GM21717 (cell line): ENCODE results near the gene ITGA11.

Source experiments
- ATAC-seq: cut with Tn5 transposase; IDR thresholded peaks from one replicate; pipeline ENCODE4 v1.9.1; 2021; ENCODE audit warnings: mild to moderate bottlenecking, moderate library complexity; ENCODE audit not compliant: unreplicated experiment

ITGA11 gene

GRCh38 chr15:68360721-68361120 lies 71.2 kb downstream of the ITGA11 start:
- no peak for ATAC-seq

- no peak for ATAC-seq
Observed at GRCh38 chr15:68356778-68357177, 75.2 kb downstream of the ITGA11 start.

- no peak for ATAC-seq
Observed at GRCh38 chr15:68354923-68355322, 77.0 kb downstream of the ITGA11 start.

GRCh38 chr15:68354268-68354667 lies 77.7 kb downstream of the ITGA11 start:
- no peak for ATAC-seq

DNA sequence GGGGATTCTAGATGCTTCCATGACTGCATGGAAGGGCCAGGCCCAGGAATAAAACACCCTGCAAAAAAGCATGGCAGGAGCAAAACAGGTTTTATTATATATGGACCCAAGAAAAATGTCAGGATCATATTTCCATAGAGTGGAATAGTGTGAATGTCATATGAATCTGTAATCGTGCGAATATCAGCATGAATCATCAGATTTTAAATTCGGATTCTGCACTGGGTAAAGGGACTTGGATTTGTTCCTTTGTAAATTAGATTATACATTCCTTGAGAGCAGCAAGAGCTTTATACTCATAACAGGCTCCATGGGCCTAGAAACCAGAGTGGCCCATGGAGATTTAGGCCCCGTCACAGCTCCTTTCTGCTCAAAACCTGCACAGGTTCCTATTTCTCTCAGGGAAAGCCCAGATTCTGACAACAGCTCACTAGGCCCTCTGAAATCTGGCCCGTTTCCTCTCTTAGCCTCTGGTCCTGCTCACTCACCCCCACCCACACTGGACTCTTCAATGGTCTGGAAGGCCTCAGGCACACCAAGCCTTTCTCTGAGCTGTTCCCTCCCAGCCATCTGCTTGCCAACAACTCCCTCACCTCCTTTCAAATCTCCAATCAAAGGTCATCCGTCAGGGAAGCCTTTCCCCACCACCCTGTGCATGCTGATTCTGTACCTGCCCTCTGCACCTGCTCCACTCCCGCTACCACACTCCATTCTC lies 78.4 kb downstream of the ITGA11 start:
- ATAC-seq: no peak

DNA sequence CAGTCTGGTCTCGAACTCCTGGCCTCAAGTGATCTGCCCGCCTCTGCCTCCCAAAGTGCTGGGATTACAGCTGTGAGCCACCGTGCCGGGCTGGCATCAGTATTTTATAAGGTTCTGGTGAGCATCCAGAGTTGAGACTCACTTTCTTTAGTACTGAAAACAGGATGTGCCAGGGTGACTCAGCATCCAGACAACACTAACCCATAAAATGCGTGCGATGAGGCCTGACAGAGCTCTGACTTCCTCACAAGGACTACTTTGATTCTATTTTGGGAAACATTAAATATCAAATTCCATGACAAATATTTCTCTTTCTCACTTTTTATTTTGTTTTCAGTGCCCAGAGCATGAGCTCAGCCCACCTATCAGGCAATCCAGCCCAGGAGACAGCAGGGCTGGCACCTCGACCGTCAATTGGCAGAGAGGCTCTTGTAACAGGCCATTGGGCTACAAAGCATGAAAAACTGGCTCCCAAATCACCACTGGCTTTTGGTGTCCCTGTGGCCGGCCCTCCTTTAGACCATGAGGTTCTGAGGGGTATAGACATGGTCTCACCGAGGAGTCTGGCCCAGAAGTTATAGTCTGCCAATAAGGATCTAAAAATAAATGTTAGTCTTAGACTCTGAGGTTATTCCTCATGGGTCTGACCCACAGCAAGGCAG lies 79.4 kb downstream of the ITGA11 start:
- no peak for ATAC-seq

DNA sequence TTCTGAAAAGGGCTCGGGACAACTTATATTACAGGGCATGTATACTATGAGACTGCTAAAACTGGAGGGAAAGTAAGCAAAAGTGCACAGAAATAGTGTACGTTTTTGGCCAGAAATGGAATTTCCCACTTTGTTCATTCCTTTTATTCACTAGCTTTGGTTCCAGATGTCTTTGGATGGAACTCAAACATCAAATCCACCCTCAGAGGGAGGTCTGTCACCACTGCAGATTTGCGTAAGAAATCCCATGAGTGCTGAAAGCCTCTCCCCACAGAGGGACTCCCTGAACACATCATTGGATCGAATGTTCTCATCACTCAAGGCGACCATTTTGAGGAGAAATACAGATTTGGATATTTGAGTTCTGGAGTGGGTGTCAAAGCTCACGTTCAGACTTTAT lies 82.8 kb downstream of the ITGA11 start:
- no peak for ATAC-seq

DNA sequence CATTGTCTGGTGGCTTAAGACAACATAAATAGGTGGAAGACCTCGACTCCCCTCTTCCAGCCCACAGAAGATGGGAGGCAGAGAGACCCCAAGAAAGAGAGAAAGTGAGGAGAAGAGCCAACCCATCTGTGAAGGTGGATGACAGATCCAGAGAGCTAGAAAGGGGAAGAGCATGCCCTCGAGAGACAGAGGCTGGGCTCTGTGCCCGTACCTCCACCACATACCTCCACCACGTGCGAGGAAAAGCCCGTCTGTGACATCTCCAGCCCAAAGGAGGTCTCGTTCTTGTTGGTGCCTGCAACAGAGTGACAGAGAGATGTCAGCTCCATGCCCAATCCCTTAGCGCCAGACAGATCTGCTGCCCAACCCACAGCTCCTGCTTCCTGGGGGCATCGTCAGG lies 83.4 kb downstream of the ITGA11 start:
- no peak for ATAC-seq

DNA sequence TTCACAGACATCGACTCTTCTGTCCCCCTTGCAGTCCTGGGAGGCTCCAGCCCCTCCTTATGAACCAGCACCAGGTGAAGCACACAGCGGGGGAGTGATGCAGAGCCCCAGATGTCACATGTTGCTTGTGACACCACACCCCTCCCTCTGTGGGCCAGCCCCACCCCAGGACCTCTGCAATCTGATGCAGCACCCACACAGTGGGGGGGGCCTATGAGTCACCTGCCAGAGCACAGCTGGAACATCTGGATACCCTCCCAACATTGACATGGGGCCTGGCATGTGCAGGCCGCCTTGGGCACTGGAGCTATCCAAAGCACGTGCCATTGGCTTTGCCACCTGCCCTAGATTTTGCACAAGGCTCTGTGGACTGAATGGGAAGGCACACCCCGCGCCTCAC lies 83.9 kb downstream of the ITGA11 start:
- ATAC-seq: no peak

DNA sequence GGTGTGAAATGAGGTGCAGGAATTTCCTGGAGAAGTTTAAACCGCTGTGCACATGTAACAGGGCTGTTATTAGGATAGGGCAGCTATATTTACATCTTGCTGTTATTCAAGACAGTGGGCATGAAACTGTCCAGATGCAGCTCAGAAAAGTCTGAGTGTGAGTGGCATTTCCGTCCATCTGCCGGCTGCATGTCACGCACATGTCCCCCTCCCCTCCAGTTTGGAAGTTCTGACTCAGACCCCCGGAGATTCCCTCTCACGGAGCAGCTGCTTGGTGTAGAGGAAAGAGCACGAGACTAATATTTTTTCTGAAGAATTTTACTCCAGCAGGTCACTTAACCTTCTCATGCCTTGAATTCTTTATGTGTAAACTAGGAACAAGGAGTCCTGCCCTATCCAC lies 84.6 kb downstream of the ITGA11 start:
- ATAC-seq: no peak

DNA sequence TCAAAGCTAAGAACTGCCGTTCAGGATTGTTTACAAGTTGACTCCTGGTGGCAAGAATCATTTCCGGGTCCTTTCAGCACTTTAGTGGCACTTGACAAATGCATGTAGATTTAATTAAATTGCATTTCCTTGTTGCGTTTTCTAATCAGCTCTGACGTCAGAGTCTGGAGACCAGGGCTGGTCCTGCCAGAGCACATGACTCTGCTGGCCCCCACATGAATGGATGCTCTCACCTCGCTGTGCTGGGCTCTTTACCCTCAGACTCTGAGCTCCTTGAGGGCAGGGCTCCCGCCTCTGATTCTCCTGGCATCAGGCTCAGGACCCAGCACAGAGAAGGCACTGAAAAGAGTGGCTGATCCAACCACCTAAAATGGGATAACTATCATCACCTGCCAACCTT lies 85.0 kb downstream of the ITGA11 start:
- ATAC-seq: no peak

- ATAC-seq: no peak
Observed at GRCh38 chr15:68345481-68345880, 86.5 kb downstream of the ITGA11 start.

DNA sequence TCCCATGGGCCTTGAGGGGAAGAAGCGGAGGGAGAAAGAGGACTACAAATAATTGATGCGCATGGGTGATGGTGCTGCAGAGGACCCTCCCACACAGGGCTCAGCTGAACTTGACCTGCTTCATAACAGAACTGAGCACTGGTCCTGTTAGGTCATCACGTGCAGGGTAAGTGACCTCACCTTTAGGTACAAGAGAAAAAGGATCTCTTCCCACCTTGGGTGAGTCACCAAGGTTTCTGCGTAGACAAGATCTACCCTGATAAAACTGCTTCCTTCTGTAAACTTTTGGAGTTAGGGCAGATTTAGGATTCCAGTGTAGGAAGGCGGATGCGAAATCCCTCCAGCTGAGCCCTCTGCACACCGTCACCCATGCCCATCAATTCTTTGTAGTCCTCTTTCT lies 87.4 kb downstream of the ITGA11 start:
- no peak for ATAC-seq

- no peak for ATAC-seq
Observed at GRCh38 chr15:68343579-68344225, 88.3 kb downstream of the ITGA11 start.

- no peak for ATAC-seq
Observed at GRCh38 chr15:68341760-68342725, 89.9 kb downstream of the ITGA11 start.

- no peak for ATAC-seq
Observed at GRCh38 chr15:68340726-68341671, 91.0 kb downstream of the ITGA11 start.

GRCh38 chr15:68339481-68339880 lies 92.5 kb downstream of the ITGA11 start:
- no peak for ATAC-seq

DNA sequence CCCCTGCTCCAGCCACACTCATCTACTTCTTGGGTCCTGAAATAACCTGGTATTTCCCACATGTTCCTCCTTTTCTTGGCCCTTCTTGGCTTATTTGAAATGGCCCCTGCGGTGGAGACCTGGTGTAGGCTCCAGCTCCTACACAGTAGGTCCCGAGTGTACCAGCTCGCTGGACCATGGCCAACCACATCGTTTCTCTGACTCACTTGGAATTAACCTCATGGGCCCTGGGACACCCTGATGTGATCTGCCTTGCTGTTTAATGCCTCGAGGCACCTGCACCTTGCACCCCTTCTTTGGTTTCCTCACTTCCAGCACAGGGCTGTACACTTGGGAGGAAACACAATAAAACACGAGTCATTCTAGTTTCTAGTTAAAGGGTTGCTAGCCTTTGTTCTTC lies 94.1 kb downstream of the ITGA11 start:
- ATAC-seq: no peak

DNA sequence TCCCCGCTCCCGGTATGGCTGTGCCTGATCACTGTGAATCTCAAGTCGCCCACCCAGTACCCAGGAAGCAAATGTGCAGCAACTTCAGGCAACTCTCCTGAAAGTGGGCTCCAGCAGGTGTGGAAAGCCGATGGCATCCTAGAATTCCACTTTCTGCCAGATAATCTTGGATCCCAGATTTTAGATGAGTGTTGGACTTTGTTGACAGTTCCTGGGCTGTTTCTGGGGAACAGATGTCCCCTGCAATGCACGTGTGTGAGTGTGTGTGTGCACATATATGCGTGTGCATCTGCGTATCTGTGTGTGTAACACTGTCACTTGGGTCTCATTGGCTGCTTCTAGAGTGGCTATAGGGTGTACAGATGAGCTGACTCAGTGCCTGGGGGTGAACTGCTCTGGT lies 95.4 kb downstream of the ITGA11 start:
- no peak for ATAC-seq

GRCh38 chr15:68335655-68336054 lies 96.3 kb downstream of the ITGA11 start:
- no peak for ATAC-seq
